CD4-positive, alpha-beta T cell (primary cell): ENCODE results near the gene PTPRM. TPM values are rescaled to one million over a fixed set of nuclear protein-coding genes. Genes with fewer than 3 reads are reported as not detected.

Experiments
- ATAC-seq: fragments of 200-7000 bp; cut with Tn5 transposase; one replicate; pipeline ENCODE4 v1.10.0; 2022; ENCODE audit warnings: mild to moderate bottlenecking; ENCODE audit not compliant: poor library complexity
- CTCF ChIA-PET: fragments of 350-600 bp; sonication (Branson Sonifier 250); formaldehyde crosslinking; loops from one replicate; lab custom pipeline; 2021; ENCODE audit warnings: antibody characterized with exemption, inconsistent platforms; lab: Charles Lee
- POLR2A ChIA-PET: fragments of 350-600 bp; sonication (Branson Sonifier 250); formaldehyde crosslinking; loops from one replicate; lab custom pipeline; 2021; ENCODE audit warnings: antibody characterized with exemption, inconsistent platforms; lab: Charles Lee
- DNase-seq, 14 experiments: peaks; one replicate each; pipeline ENCODE4 v3.0.0-alpha.2; 2013 to 2020; ENCODE audit warnings: mixed read lengths in 2 of 14
- H3K27ac ChIP-seq, 2 donors: one replicate each; pipeline versions ENCODE4 v1.5.1 to v1.7.0; 2013; ENCODE audit warnings: low read length in 2 of 2, low read depth in 1 of 2, mild to moderate bottlenecking in 1 of 2
- H3K27me3 ChIP-seq, 2 experiments: 1 replicate in 1 of 2; 2 replicates in 1 of 2; pipeline versions ENCODE4 v1.6.1 to v1.7.0; 2013; ENCODE audit warnings: low read length in 2 of 2, control low read depth in 1 of 2, mild to moderate bottlenecking in 1 of 2, moderate library complexity in 1 of 2; ENCODE audit not compliant: insufficient read depth in 2 of 2, control insufficient read depth in 1 of 2
- H3K36me3 ChIP-seq: one replicate; pipeline ENCODE4 v1.6.1; 2013; ENCODE audit warnings: low read length, control low read depth; ENCODE audit not compliant: insufficient read depth
- H3K4me1 ChIP-seq: one replicate; pipeline ENCODE4 v1.6.1; 2013; ENCODE audit warnings: low read length, control low read depth; ENCODE audit not compliant: insufficient read depth
- H3K4me3 ChIP-seq: one replicate; pipeline ENCODE4 v1.5.1; 2013; ENCODE audit warnings: mild to moderate bottlenecking, low read length, moderate library complexity
- H3K9me3 ChIP-seq, 2 experiments: 1 replicate in 1 of 2; 2 replicates in 1 of 2; pipeline versions ENCODE4 v1.6.1 to v1.7.0; 2013; ENCODE audit warnings: low read length in 2 of 2, mild to moderate bottlenecking in 2 of 2, control low read depth in 1 of 2, moderate library complexity in 1 of 2; ENCODE audit not compliant: control insufficient read depth in 1 of 2, insufficient read depth in 1 of 2
- H3K27ac Mint-ChIP-seq: one replicate; pipeline ENCODE4 v1.8.0; 2020; ENCODE audit warnings: mixed read lengths
- H3K27me3 Mint-ChIP-seq: one replicate; pipeline ENCODE4 v1.8.0; 2021; ENCODE audit warnings: mixed read lengths
- H3K36me3 Mint-ChIP-seq: one replicate; pipeline ENCODE4 v1.8.0; 2021; ENCODE audit warnings: low read depth, mixed read lengths
- H3K4me1 Mint-ChIP-seq: one replicate; pipeline ENCODE4 v1.8.0; 2021; ENCODE audit warnings: low read depth, mixed read lengths
- H3K4me3 Mint-ChIP-seq: one replicate; pipeline ENCODE4 v1.8.0; 2020; ENCODE audit warnings: mild to moderate bottlenecking, mixed read lengths
- H3K9me3 Mint-ChIP-seq: one replicate; pipeline ENCODE4 v1.8.0; 2020; ENCODE audit warnings: mixed read lengths
- CTCF ChIP-seq: fragments of 200-600 bp; IDR thresholded peaks from one replicate; pipeline ENCODE4 v1.8.0; 2022; ENCODE audit warnings: antibody characterized with exemption, mild to moderate bottlenecking
- intact Hi-C, 2 experiments: fragments of 100-400 bp; cut with DNase I in 1 of 2; cut with micrococcal nuclease in 1 of 2; formaldehyde crosslinking; loops; one replicate each; pipeline versions ENCODE4 v1.15.1 to v1.9.0; 2023 to 2025; cut with DNase I, micrococcal nuclease
- total RNA-seq, 174 experiments: library from RNA in 2 of 174; stranded (reverse) in 2 of 174; gene quantifications; one replicate each; pipeline ENCODE4 v1.2.3 and lab custom pipeline; 2021 to 2026

The PTPRM gene
- total RNA-seq, 2 experiments from 2014 or later, result 21.7 to 21.9 TPM

GRCh38 chr18:8073167-8073566, 506.1 kb downstream of the PTPRM start:
- no peaks in the 10 kb centered on the region for H3K4me1 Mint-ChIP-seq
- H3K9me3 Mint-ChIP-seq, result no peaks in the 10 kb centered on the region
- Histone ChIP-seq H3K27ac (no peak overlapping the region), H3K9me3 (no peaks in the 10 kb centered on the region), H3K4me1 (no peaks in the 10 kb centered on the region), H3K4me3 (no peak overlapping the region), H3K36me3 (no peaks in the 10 kb centered on the region), H3K27me3 (no peaks in the 10 kb centered on the region)
- ATAC-seq (no peak), DNase-seq (no peak)
- H3K27ac Mint-ChIP-seq, result no peak overlapping the region
- CTCF ChIA-PET, result no interaction called here
- POLR2A ChIA-PET, result no interaction called here
- H3K4me3 Mint-ChIP-seq, result no peak overlapping the region
- no peaks in the 10 kb centered on the region for H3K27me3 Mint-ChIP-seq
- peaks cover 7% of the 10 kb centered on the region for H3K36me3 Mint-ChIP-seq
- TF ChIP-seq CTCF, result no peak
- intact Hi-C loops, result no loop called here

GRCh38 chr18:8080092-8080491, 513.0 kb downstream of the PTPRM start:
- ChIA-PET CTCF (no interaction called here), POLR2A (no interaction called here)
- H3K27me3 ChIP-seq, result no peaks in the 10 kb centered on the region
- ATAC-seq, result no peak
- Mint-ChIP-seq H3K4me3 (no peak overlapping the region), H3K27me3 (no peaks in the 10 kb centered on the region), H3K9me3 (no peaks in the 10 kb centered on the region), H3K4me1 (no peaks in the 10 kb centered on the region), H3K36me3 (peaks cover 5% of the 10 kb centered on the region), H3K27ac (no peak overlapping the region)
- H3K27ac ChIP-seq, result no peak overlapping the region
- H3K9me3 ChIP-seq, result no peaks in the 10 kb centered on the region
- H3K4me1 ChIP-seq, result no peaks in the 10 kb centered on the region
- no peak overlapping the region for H3K4me3 ChIP-seq
- intact Hi-C loops, result no loop called here
- DNase-seq, result no peak
- TF ChIP-seq CTCF, result no peak
- H3K36me3 ChIP-seq, result no peaks in the 10 kb centered on the region

GRCh38 chr18:8081267-8081666, 514.2 kb downstream of the PTPRM start:
- no peaks in the 10 kb centered on the region for H3K4me1 ChIP-seq
- no peak overlapping the region for H3K4me3 Mint-ChIP-seq
- no peaks in the 10 kb centered on the region for H3K4me1 Mint-ChIP-seq
- H3K27me3 ChIP-seq, result no peaks in the 10 kb centered on the region
- CTCF ChIA-PET, result no interaction called here
- no peaks in the 10 kb centered on the region for H3K27me3 Mint-ChIP-seq
- no peaks in the 10 kb centered on the region for H3K36me3 ChIP-seq
- H3K9me3 Mint-ChIP-seq, result no peaks in the 10 kb centered on the region
- POLR2A ChIA-PET, result no interaction called here
- no peak overlapping the region for H3K27ac Mint-ChIP-seq
- no peak overlapping the region for H3K27ac ChIP-seq
- TF ChIP-seq CTCF, result no peak
- no peak for DNase-seq
- H3K36me3 Mint-ChIP-seq, result peaks cover 11% of the 10 kb centered on the region
- no peak for ATAC-seq
- intact Hi-C loops, result no loop called here
- no peak overlapping the region for H3K4me3 ChIP-seq
- H3K9me3 ChIP-seq, result no peaks in the 10 kb centered on the region
